Activated effector memory CD4-positive, alpha-beta T cell treated with Interleukin-2 at 50 U/mL for 16 hours (primary cell): ENCODE data around the gene KRTAP12-2.
"Not testable (repeated sequence)": the region's sequence is repeated elsewhere in the genome, so short reads cannot be mapped to it uniquely, and the experiment has no call there.

Experiments used
- DNase-seq: peaks from one replicate; pipeline ENCODE4 v3.0.0-alpha.2; 2020

Gene KRTAP12-2

DNA sequence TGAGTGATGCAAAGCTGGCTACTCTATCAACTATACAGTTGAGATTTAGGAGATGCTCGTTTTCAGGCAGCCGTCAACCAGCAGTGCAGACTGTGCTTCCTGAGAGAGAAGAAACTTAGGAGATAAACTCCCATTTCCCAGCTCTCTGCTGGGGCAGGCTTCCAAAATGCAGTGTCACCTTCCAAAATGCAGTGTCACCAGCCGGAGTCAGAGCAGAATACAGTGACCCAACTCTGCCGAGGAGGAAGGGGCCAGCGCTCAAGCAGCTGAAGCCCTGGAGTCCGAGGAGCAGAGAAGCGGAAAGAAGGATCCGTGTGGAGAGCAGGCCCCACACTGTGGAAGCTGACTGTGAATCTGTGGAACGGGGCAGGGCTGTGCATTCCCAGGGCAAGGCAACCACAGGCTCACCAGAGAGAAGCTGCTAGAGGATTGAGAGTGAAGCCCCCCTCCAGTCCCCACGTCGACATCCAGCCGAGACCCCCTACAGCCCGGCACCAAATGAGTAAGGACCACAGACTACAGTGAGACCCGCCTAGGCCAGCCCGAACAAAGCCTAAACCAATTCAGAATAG lies 15.9 kb upstream of the KRTAP12-2 start:
- DNase-seq: no peak

- DNase-seq: no peak
Observed at GRCh38 chr21:44681861-44682579, 15.3 kb upstream of the KRTAP12-2 start, which contains the start of gene KRTAP12-1. Gene KRTAP12-1 (minus strand): TSS chr21:44682163. CDS start chr21:44682123, 40 bp downstream.

GRCh38 chr21:44681152-44681551 lies 14.4 kb upstream of the KRTAP12-2 start:
- DNase-seq: no peak

DNA sequence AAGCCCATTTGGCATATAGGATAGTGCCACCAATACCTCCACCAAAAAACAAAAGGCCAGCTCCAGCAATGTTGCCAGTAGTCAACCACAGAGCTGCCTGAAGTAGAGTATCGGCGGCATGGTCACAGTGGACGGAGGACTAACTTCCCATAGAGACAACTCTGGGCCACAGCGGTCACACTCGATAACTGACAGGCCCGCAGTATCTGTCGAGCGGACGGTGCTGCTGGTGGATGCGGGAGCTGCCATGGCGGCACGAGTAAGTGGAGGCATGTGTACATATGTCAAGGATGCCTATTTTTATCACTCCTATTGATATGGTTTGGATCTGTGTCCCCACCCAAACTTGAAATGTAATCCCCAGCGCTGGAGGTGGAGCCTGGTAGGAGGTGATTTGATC lies 11.2 kb upstream of the KRTAP12-2 start:
- no peak for DNase-seq

- no peak for DNase-seq
Observed at GRCh38 chr21:44671911-44672310, 5.2 kb upstream of the KRTAP12-2 start.

- no peak for DNase-seq
Observed at GRCh38 chr21:44670642-44671432, 4.1 kb upstream of the KRTAP12-2 start.

DNA sequence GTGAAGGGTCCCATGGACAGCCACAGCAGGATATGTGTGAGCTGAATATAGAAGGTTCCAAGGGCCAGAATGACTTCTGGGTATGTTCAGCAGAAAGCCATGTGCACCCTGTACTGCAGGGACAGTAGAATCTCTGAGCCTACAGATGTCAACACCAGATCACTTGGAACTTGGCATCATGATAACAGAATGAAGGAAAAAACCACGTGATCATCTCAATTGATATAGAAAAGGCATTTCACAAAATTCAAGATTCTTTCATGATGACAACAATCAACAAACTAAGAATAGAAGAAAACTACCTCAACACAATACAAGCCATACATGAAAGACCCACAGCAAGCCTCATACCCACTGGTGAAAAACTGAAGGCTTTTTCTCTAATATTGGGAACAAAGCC lies 885 bp upstream of the KRTAP12-2 start:
- no peak for DNase-seq

GRCh38 chr21:44664691-44665090 lies 2.0 kb downstream of the KRTAP12-2 start:
- DNase-seq: no peak

GRCh38 chr21:44661567-44661966 lies 5.2 kb downstream of the KRTAP12-2 start:
- DNase-seq: not testable (repeated sequence)

- DNase-seq: peak; percentile 18
Observed at GRCh38 chr21:44658913-44659595, 7.7 kb downstream of the KRTAP12-2 start.

- DNase-seq: no peak
Observed at GRCh38 chr21:44658541-44658910, 8.2 kb downstream of the KRTAP12-2 start.

DNA sequence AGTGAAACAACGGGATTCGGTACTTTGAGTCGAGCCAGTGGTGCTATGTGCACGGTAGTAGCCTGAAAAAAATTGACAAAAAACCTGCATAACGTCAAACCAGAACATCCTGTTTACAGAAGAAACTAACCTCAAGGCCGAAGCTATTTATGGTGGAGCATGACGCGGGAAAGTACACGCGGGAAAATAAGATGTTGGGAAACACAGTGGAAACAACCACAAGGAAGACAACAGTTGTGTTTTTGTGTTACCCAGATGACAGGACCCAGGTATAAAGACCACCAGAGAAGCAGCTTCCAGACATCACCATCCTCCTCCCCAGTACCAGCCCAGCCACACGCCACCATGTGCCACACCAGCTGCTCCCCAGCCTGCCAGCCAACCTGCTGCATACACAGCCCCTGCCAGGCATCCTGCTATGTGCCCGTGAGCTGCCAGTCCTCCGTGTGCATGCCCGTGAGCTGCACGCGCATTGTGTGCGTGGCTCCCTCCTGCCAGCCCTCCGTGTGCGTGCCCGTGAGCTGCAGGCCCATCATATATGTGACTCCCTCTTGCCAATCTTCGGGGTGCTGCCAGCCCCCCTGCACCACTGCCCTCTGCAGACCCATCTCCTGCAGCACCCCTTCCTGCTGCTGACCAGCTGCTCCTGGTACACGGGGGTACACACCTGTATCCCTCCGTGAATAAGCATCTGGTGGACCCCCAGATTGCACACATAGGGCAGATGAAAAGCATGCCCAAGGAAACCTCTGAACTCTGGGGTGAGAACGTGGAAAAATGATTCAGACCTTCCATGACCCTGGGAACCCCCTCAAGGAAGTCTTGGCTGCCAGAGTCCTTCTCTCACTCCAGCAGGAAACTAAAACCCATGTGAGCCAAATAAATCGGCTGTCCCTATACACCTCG lies 8.8 kb downstream of the KRTAP12-2 start, which contains the start of gene KRTAP12-3:
KRTAP12-3 (plus strand) TSS at position 298 of the 906 bp plus-strand sequence; CDS start at position 346, 48 bp downstream.
- DNase-seq: peak; percentile 59

DNA sequence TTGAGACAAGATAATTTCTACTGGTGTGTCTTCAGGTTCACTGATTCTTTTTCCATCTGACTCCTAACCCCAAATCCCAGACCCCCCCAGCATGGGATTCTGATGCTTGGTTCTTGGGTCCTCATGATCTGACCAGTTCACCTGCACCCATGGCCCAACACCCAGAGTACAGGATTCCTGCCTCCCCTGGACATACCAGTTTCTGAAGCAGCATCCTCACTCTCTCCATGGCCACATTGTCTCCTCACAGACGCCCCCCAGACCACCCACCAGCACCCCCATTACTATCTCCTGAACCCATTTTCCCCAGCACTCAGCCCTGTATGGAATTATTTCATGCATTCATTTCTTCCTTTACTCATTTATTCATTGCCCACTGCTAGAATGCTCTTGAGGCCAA lies 9.9 kb downstream of the KRTAP12-2 start:
- no peak for DNase-seq

- DNase-seq: no peak
Observed at GRCh38 chr21:44654576-44655175, 12.1 kb downstream of the KRTAP12-2 start, which contains the start of gene KRTAP12-4. Gene KRTAP12-4 (minus strand): TSS chr21:44654659. CDS start chr21:44654614, 45 bp downstream.

DNA sequence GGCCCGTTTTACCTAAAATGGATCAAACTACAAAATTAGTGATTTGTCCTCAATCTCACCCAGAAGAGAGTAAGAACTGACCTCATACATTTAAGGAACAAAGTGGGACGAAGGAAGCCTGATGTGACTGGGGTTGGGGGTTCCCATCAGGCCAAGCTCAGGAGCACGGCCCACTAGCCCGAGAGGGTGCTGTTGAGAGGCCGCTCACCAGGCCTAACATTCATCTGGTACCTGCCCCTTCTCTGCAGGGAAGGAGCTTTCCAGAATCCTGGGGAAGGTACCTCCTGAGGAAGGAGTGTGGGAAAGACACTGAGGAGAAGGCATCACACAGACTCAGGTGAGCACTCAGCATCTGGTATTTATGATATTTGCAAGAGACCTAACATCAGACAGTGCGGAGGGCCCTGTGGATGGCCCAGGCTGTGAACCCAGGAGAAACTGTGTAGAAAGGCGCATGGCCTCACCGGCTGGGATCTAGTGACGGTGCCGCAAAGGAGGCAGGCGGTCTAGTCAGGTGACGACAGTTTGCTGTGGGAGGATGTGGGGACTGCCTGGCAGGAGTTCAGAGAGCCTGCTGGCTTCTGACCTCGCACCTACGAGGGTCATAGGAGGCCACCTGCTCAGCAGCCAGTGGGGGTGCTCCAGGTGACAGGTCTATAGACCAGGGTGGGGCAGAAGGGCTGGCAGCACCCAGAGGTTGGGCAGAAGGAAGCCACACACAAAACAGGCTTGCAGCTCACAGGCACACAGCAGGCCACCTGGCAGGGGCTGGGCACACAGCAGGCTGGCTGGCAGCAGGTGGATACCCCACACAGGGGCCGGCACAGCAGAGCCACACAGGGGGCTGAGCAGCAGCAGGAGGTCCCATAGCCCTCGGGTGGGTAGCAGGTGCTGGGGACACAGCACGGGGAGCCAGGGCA lies 12.8 kb downstream of the KRTAP12-2 start:
- peak; percentile 64 for DNase-seq

- DNase-seq: no peak
Observed at GRCh38 chr21:44653123-44653522, 13.6 kb downstream of the KRTAP12-2 start.

GRCh38 chr21:44650973-44651675 lies 15.6 kb downstream of the KRTAP12-2 start:
- DNase-seq: no peak

DNA sequence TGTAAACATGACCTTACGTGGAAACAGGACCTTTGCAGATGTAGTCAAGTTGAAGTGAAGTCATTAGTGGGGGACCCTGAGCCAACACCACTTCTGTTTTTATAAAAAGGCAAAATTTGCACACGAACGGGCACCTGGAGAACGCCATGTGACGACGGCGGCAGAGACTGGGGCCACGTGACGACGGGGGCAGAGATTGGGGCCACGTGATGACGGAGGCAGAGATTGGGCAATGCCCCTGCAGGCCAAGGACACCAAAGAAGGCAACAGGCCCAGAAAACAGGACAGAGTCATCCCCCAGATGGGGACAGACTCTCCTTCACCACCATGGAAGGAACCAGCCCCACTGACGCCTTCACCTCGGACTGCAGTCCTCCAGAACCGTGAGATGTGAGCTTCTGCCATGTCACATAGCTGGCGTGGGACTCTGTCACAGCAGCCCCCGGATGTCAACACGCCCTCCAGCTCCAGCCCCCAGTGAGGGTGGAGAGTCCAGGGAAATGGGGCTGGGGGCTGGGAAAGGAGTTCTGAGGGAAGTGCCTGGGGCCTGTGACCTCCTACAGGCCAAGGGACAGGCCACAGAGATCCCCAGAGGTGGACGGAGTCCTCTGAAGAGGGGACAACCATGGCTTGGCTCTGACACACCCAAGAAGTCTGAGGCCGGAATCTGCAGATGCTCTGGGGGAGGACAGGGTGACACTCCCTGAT lies 16.3 kb downstream of the KRTAP12-2 start:
- DNase-seq: no peak

DNA sequence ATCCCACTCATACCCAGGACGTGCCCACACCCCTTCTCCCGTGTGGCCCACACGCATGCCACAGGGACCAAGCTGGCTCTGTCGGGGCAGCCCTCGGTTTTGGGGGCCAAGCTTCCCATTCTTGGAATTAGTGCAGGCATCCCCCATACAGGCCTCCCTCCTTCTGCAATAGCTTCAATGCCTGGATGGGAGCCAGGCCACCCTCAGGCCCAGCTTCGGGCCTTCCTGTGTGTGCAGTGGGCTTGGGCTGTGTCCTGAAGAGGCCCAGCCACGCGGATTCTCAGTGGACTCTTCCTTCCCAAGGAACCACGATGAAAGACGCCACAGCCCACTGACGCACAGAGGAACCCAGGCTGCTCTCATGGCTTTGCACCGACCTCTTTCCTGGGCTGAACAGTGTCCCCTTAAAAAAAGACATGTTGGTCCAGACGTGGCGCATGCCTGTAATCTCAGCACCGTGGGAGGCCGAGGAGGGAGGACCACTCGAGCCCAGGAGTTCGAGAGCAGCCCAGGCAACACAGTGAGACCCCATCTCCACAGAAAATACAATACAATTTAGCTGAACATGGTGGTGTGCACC lies 17.1 kb downstream of the KRTAP12-2 start:
- DNase-seq: no peak
